OCI-LY7 (cell line): ENCODE measurements around the gene KLK12. TPM values are rescaled to one million over a fixed set of nuclear protein-coding genes. Genes with fewer than 3 reads are reported as not detected.

Experiments used
- BruUV-seq: library from RNA; stranded (reverse); fragments of 400-500 nt; replicated peaks from 2 replicates; lab custom pipeline; 2021; lab: Mats Ljungman, UMichigan
- CTCF ChIA-PET: fragments of 300-600 bp; sonication (Branson Sonifier 250); formaldehyde crosslinking; loops from one replicate; lab custom pipeline; 2022; ENCODE audit warnings: antibody characterized with exemption; ENCODE audit not compliant: unreplicated experiment; lab: Charles Lee
- POLR2A ChIA-PET: fragments of 300-600 bp; sonication (Branson Sonifier 250); formaldehyde crosslinking; loops from one replicate; lab custom pipeline; 2022; ENCODE audit warnings: antibody characterized with exemption; lab: Charles Lee
- DNase-seq: peaks from one replicate; pipeline ENCODE4 v3.0.0-alpha.2; 2015; ENCODE audit warnings: low spot score
- H2AFZ ChIP-seq: fragments of 200-600 bp; sonication (generic), shearing (Covaris generic); 2 replicates; pipeline ENCODE4 v1.6.1; 2014; ENCODE audit warnings: mild to moderate bottlenecking, antibody characterized with exemption, low read length, moderate library complexity
- H3K27ac ChIP-seq: fragments of 200-600 bp; sonication (generic); 2 replicates; pipeline ENCODE4 v1.5.1; 2014; ENCODE audit warnings: mixed run types, low read depth, mild to moderate bottlenecking, moderate library complexity, low read length, inconsistent platforms; ENCODE audit not compliant: poor library complexity, severe bottlenecking
- H3K36me3 ChIP-seq: fragments of 200-600 bp; sonication (generic); 2 replicates; pipeline ENCODE4 v1.6.1; 2014; ENCODE audit warnings: mild to moderate bottlenecking, antibody characterized with exemption, low read length, moderate library complexity, mixed read lengths; ENCODE audit not compliant: insufficient read depth
- H3K4me1 ChIP-seq: fragments of 200-600 bp; sonication (generic); 2 replicates; pipeline ENCODE4 v1.5.1; 2014; ENCODE audit warnings: mild to moderate bottlenecking, low read length; ENCODE audit not compliant: insufficient read depth, poor library complexity, severe bottlenecking
- H3K4me2 ChIP-seq: fragments of 200-600 bp; sonication (generic); 2 replicates; pipeline ENCODE4 v1.6.1; 2014; ENCODE audit warnings: mild to moderate bottlenecking, low read length
- H3K4me3 ChIP-seq: fragments of 200-600 bp; sonication (generic); 2 replicates; pipeline ENCODE4 v1.5.1; 2014; ENCODE audit warnings: mild to moderate bottlenecking, low read depth, low read length; ENCODE audit not compliant: poor library complexity, severe bottlenecking
- H3K79me2 ChIP-seq: fragments of 200-600 bp; sonication (generic); 2 replicates; pipeline ENCODE4 v1.6.1; 2016; ENCODE audit warnings: low read depth, mild to moderate bottlenecking, low read length, moderate library complexity, mixed read lengths; ENCODE audit not compliant: insufficient read depth
- H3K9me2 ChIP-seq: fragments of 200-600 bp; sonication (generic); 2 replicates; pipeline ENCODE4 v1.6.1; 2016; ENCODE audit warnings: mild to moderate bottlenecking, low read length, mixed read lengths; ENCODE audit not compliant: insufficient read depth
- H3K9me3 ChIP-seq: fragments of 200-600 bp; sonication (generic); 2 replicates; pipeline ENCODE4 v1.6.1; 2014; ENCODE audit warnings: mild to moderate bottlenecking, mixed run types, low read length, mixed read lengths
- H4K20me1 ChIP-seq: fragments of 200-600 bp; sonication (generic); 2 replicates; pipeline ENCODE4 v1.6.1; 2014; ENCODE audit warnings: mild to moderate bottlenecking, antibody characterized with exemption, low read length, moderate library complexity, mixed read lengths; ENCODE audit not compliant: insufficient read depth
- EZH2phosphoT487 ChIP-seq: fragments of 200-600 bp; sonication (generic); IDR thresholded peaks from 2 replicates; pipeline ENCODE4 v1.6.1; 2018; ENCODE audit warnings: low read depth, borderline replicate concordance, mild to moderate bottlenecking, mixed run types, antibody characterized with exemption, low read length, moderate library complexity, mixed read lengths
- intact Hi-C: fragments of 100-400 bp; cut with micrococcal nuclease; formaldehyde crosslinking; loops from one replicate; pipeline ENCODE4 v1.10.0; 2022; ENCODE audit not compliant: unreplicated experiment
- total RNA-seq, 2 experiments: library from RNA; depleted of rRNA in 1 of 2; stranded (reverse); fragments of >200 nt in 1 of 2; shearing (Covaris generic) in 1 of 2; gene quantifications; 2 replicates each; pipeline ENCODE4 v1.2.3, GENCODE V29; 2014 to 2022
- TF ChIP-seq, protein P1 (sequence below): fragments of 200-600 bp; sonication (generic); conservative IDR thresholded peaks from 2 replicates; pipeline ENCODE4 v1.5.1; 2014; ENCODE audit warnings: mild to moderate bottlenecking, antibody characterized with exemption, low read length, moderate library complexity, mixed read lengths

KLK12 gene
- total RNA-seq, 2 experiments from 2014 or later: not detected

DNA sequence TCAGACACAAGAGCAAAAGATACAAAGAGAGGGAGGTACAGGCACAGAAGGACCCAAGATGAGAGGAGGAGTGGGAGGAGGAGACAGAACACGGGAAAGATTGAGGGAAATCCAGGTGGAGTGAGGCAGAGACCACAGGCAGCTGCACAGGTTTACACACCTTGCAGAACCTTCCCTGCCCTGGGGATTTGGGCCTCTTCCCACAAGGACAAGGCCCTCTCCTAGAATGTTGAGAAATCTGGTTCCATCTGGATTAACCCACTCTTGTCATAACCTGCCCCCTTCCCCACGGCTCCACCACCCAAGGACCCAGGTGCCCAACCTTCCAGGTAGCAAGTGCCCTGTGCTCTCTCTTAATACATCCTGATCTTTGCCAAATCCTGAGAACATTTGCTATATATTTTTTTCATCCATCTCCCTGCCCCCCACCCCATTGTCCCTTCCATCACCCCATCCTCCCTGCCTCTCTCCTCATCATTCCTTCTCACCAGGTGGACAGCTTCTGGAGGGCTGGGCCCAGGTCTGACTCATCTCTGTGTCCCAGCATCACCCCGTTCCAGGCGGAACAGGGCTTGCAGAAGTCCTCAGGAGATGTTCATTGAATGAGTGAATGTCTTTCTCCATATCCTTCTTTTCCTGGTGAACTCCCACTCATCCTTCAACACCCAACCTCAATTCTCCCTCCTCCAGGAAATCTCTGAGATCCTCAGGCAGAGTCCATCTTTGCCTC, 24.6 kb downstream of the KLK12 start:
- H3K4me2 ChIP-seq: no peak overlapping the region
- H3K9me3 ChIP-seq: no peaks in the 10 kb centered on the region
- no peak overlapping the region for H2AFZ ChIP-seq
- ChIA-PET CTCF (no interaction called here), POLR2A (no interaction called here)
- H3K36me3 ChIP-seq: no peaks in the 10 kb centered on the region
- H3K79me2 ChIP-seq: no peaks in the 10 kb centered on the region
- no peaks in the 10 kb centered on the region for H3K9me2 ChIP-seq
- TF ChIP-seq, protein P1, sequence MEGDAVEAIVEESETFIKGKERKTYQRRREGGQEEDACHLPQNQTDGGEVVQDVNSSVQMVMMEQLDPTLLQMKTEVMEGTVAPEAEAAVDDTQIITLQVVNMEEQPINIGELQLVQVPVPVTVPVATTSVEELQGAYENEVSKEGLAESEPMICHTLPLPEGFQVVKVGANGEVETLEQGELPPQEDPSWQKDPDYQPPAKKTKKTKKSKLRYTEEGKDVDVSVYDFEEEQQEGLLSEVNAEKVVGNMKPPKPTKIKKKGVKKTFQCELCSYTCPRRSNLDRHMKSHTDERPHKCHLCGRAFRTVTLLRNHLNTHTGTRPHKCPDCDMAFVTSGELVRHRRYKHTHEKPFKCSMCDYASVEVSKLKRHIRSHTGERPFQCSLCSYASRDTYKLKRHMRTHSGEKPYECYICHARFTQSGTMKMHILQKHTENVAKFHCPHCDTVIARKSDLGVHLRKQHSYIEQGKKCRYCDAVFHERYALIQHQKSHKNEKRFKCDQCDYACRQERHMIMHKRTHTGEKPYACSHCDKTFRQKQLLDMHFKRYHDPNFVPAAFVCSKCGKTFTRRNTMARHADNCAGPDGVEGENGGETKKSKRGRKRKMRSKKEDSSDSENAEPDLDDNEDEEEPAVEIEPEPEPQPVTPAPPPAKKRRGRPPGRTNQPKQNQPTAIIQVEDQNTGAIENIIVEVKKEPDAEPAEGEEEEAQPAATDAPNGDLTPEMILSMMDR: no peak
- no peak for TF ChIP-seq EZH2phosphoT487
- intact Hi-C loops: no loop called here
- H3K4me1 ChIP-seq: no peaks in the 10 kb centered on the region
- H4K20me1 ChIP-seq: no peaks in the 10 kb centered on the region
- H3K4me3 ChIP-seq: no peak overlapping the region
- BruUV-seq: no TSS peak
- H3K27ac ChIP-seq: no peak overlapping the region
- DNase-seq: no peak

DNA sequence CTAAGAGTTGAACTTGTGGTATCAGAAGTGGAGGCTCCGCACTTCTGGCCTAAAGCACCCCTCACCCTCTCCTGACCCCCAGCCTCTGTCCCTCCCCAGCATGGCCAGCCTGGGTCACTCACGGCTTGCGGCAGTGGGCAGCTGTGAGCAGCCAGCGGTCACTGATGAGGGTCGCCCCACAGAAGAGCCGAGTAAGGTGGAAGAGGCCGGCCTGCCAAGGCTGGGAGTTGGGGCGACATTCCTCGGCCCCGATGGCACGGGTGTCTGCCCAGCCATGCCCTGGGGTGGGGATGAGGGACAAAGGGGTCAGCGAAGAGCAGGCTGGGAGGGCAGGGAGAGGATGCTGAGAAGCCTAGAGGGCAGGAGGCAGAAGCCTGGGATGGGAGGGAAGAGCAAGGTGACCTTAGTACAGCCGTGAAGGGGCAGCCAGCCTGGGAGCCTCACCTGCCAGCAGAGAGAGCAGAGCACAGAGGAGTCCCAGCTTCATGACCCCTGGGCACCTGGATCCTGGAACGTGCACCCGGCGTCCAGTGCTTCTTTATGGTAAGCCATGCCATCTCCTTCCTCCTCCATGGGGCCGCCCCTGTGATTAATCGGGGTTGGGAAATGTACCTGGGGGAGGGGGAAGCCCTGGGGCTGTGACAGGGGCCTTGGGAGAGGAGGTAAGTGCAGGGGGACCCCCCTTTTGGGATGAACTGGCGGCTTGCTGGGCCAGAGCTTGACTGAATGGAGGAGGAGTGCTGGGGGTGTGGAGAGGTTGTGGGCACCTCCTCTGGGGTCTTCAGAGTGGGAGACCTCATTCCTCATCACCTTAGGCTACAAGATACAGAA, 25.5 kb downstream of the KLK12 start:
- CTCF ChIA-PET: no interaction called here
- no peak overlapping the region for H3K4me3 ChIP-seq
- TF ChIP-seq, protein P1: no peak
- TF ChIP-seq EZH2phosphoT487: no peak

More for the DNA sequence above, 25.5 kb downstream of the KLK12 start:
- intact Hi-C loops: no loop called here
- H3K9me2 ChIP-seq: no peaks in the 10 kb centered on the region
- H3K4me1 ChIP-seq: no peaks in the 10 kb centered on the region
- H3K79me2 ChIP-seq: no peaks in the 10 kb centered on the region
- POLR2A ChIA-PET: no interaction called here
- no peaks in the 10 kb centered on the region for H3K36me3 ChIP-seq
- BruUV-seq: no TSS peak
- H4K20me1 ChIP-seq: no peaks in the 10 kb centered on the region
- no peaks in the 10 kb centered on the region for H3K9me3 ChIP-seq
- no peak overlapping the region for H3K4me2 ChIP-seq
- no peak for DNase-seq
- no peak overlapping the region for H3K27ac ChIP-seq
- no peak overlapping the region for H2AFZ ChIP-seq
